ENCODE results near the gene ADAM33. TPM values are rescaled to one million over a fixed set of nuclear protein-coding genes. Genes with fewer than 3 reads are reported as not detected.

ADAM33 gene
- polyA plus RNA-seq, 3 donors = 3.9 to 5.1 (median 4.2) TPM

- DNase-seq (ENCODE audit: low read depth in 3 of 3, low spot score in 2 of 3) = no peak
Observed at GRCh38 chr20:3651204-3651962, 30.4 kb downstream of the ADAM33 start.

DNA sequence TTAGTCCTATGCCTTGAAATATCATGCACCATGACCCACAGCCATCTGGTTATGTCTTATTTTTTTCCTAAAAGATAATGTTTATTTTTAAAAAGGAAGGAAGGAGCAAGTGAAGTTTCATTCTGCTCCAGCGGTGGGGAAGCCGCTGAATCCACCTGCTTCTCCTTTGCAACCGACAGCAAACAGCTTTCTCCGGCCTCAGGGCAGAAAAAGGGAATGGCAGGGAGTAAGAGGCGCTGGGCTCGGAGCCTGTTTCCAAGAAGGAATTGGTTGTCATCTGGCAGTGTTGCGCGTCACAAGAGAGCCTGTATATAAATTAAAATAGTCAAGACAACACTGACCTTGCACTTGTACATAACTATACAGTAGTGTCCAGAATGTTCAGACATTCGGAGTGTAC lies 32.9 kb downstream of the ADAM33 start:
- no peak for DNase-seq (ENCODE audit: low read depth in 3 of 3, low spot score in 2 of 3)

- no peak for DNase-seq (ENCODE audit: low read depth in 3 of 3, low spot score in 2 of 3)
Observed at GRCh38 chr20:3647473-3647872, 34.3 kb downstream of the ADAM33 start.

- DNase-seq (ENCODE audit: low read depth in 3 of 3, low spot score in 2 of 3) = no peak
Observed at GRCh38 chr20:3646651-3647050, 35.2 kb downstream of the ADAM33 start.

- no peak for DNase-seq (ENCODE audit: low read depth in 3 of 3, low spot score in 2 of 3)
Observed at GRCh38 chr20:3646067-3646440, 35.8 kb downstream of the ADAM33 start.

DNA sequence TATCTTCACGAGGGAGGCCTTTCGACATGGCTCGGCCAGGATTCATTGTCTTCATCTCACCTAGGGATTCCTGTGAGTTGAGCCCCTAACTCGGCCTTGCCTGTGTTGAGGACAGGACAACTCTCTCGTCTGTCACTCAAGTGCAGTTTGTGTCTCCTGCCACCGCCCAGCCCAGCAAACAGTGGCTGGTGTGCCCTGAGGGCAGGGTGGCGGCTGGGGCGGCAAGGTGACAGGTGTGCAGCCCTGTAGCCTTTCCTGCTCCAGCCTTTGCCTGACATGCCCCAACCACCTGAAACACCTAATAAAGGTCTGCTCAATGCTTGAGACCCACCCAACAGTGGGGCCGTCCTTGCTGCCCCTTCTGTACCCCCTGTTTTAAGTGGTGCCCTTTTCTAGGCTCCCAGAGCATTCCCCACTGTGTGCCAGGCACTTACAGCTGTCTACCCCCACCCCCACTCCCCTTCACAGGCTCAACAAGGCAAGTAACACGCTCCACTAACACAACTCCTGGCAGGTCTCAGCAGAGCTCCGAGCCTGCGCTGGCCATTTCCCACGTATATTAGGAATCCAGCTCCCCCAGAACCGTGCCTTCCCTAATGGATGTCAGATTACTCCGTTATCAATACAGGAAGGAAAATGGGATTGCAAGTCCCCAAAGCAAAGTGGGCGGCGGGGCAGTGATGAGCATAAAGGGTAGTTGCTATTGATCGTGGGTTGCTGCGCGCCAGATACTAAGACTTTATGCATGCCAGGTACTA lies 36.3 kb downstream of the ADAM33 start:
- DNase-seq (ENCODE audit: low read depth in 3 of 3, low spot score in 2 of 3) = no peak

- DNase-seq (ENCODE audit: low read depth in 3 of 3, low spot score in 2 of 3) = no peak
Observed at GRCh38 chr20:3640259-3640658, 41.6 kb downstream of the ADAM33 start.

GRCh38 chr20:3635346-3635745 lies 46.5 kb downstream of the ADAM33 start:
- DNase-seq (ENCODE audit: low read depth in 3 of 3, low spot score in 2 of 3) = no peak

GRCh38 chr20:3633913-3634478 lies 47.8 kb downstream of the ADAM33 start:
- no peak for DNase-seq (ENCODE audit: low read depth in 3 of 3, low spot score in 2 of 3)

- DNase-seq (ENCODE audit: low read depth in 3 of 3, low spot score in 2 of 3) = no peak
Observed at GRCh38 chr20:3632311-3633004, 49.4 kb downstream of the ADAM33 start.

- DNase-seq (ENCODE audit: low read depth in 3 of 3, low spot score in 2 of 3) = no peak
Observed at GRCh38 chr20:3631534-3631933, 50.3 kb downstream of the ADAM33 start.

DNA sequence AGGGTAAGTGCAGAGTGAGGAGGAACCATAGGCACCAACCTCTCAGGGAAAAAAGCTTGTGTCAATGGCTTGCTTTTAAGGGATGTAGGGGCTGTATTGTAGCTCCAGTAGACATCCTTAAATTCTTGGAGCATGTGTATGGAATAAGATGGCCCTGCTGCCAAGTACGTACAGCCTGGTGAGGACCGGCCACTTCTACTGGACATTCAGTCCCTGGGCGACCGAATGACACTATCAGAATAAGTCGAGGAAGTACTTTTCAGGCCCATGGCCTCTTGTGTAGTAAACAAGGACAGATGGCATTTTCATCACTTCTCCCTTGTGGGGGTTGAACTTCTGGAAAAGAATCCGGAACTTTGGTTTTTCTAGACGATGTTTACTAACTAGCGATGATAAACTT lies 51.4 kb downstream of the ADAM33 start:
- no peak for DNase-seq (ENCODE audit: low read depth in 3 of 3, low spot score in 2 of 3)

GRCh38 chr20:3629893-3630292 lies 51.9 kb downstream of the ADAM33 start:
- DNase-seq (ENCODE audit: low read depth in 3 of 3, low spot score in 2 of 3) = no peak

GRCh38 chr20:3628502-3629314 lies 53.1 kb downstream of the ADAM33 start:
- no peak for DNase-seq (ENCODE audit: low read depth in 3 of 3, low spot score in 2 of 3)

DNA sequence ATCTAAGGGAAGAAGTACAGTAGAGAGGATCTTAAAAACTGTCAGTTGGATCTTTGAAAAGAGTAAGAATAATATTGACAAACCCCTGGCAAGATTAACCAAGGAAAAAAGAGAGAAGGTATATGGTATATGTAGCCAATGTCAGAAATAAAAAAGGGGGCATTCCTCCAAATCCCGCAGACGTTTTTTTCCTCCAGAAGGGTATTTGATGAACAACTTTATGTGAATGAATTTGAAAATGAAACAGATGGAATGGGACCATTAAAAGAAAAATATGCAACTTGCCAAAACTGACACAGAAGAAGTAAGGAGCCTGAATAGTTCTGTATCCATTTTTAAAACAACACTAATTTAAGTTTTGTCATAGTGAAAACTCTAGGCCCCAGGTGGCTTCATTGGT lies 54.3 kb downstream of the ADAM33 start:
- DNase-seq (ENCODE audit: low read depth in 3 of 3, low spot score in 2 of 3) = no peak

GRCh38 chr20:3622406-3622805 lies 59.4 kb downstream of the ADAM33 start:
- no peak for DNase-seq (ENCODE audit: low read depth in 3 of 3, low spot score in 2 of 3)

GRCh38 chr20:3621111-3621510 lies 60.7 kb downstream of the ADAM33 start:
- no peak for DNase-seq (ENCODE audit: low read depth in 3 of 3, low spot score in 2 of 3)
